IMR-90 (cell line): Measurements from ENCODE around the gene GPR142.

Source experiments
- FOS ChIP-seq: fragments of 150-350 bp; IDR thresholded peaks from 2 replicates; pipeline ENCODE4 v1.6.1; 2016; ENCODE audit warnings: low read depth, low read length
- POLR2A ChIP-seq: IDR thresholded peaks from 2 replicates; pipeline ENCODE4 v1.6.1; 2012; ENCODE audit warnings: mild to moderate bottlenecking, low read depth, low read length
- RCOR1 ChIP-seq: IDR thresholded peaks from 2 replicates; pipeline ENCODE4 v1.6.1; 2012; ENCODE audit warnings: mild to moderate bottlenecking, low read length, improper control_type of control experiment; ENCODE audit not compliant: insufficient replicate concordance
- SMC3 ChIP-seq: fragments of 150-350 bp; IDR thresholded peaks from 2 replicates; pipeline ENCODE4 v1.6.1; 2016; ENCODE audit warnings: low read depth, mild to moderate bottlenecking, antibody characterized with exemption, low read length, moderate library complexity
- TF ChIP-seq, protein P1 (sequence below): conservative IDR thresholded peaks from 2 replicates; pipeline ENCODE4 v1.5.1; 2012; ENCODE audit warnings: mild to moderate bottlenecking, low read depth, low read length, improper control_type of control experiment
- TF ChIP-seq, protein P2 (sequence below): fragments of 150-350 bp; IDR thresholded peaks from 2 replicates; pipeline ENCODE4 v1.6.1; 2016; ENCODE audit warnings: low read depth, mild to moderate bottlenecking, low read length, moderate library complexity, borderline replicate concordance

DNA sequence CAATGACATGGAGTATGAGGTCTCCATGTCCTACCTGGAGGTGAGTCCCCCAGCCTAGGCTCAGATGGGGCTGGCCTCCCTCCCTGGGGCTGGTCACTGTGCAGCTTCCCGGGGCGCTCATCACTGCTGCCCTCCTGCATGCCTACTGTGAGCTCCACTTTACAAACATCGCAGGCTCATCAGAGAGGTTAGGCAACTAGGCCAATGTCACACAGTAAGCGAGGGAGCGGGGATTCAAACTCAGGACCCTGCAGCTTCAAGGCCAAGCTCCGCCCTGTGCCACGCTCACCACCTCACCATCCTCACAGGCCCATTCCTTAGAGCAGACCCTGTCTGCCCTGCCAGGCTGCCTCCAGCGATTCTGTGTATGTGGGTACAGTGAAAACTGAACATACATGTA, 24.2 kb upstream of the GPR142 start:
- TF ChIP-seq, protein P1, sequence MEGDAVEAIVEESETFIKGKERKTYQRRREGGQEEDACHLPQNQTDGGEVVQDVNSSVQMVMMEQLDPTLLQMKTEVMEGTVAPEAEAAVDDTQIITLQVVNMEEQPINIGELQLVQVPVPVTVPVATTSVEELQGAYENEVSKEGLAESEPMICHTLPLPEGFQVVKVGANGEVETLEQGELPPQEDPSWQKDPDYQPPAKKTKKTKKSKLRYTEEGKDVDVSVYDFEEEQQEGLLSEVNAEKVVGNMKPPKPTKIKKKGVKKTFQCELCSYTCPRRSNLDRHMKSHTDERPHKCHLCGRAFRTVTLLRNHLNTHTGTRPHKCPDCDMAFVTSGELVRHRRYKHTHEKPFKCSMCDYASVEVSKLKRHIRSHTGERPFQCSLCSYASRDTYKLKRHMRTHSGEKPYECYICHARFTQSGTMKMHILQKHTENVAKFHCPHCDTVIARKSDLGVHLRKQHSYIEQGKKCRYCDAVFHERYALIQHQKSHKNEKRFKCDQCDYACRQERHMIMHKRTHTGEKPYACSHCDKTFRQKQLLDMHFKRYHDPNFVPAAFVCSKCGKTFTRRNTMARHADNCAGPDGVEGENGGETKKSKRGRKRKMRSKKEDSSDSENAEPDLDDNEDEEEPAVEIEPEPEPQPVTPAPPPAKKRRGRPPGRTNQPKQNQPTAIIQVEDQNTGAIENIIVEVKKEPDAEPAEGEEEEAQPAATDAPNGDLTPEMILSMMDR: no peak
- TF ChIP-seq SMC3: no peak
- no peak for TF ChIP-seq RCOR1
- no peak for TF ChIP-seq FOS
- no peak for TF ChIP-seq POLR2A
- TF ChIP-seq, protein P2, sequence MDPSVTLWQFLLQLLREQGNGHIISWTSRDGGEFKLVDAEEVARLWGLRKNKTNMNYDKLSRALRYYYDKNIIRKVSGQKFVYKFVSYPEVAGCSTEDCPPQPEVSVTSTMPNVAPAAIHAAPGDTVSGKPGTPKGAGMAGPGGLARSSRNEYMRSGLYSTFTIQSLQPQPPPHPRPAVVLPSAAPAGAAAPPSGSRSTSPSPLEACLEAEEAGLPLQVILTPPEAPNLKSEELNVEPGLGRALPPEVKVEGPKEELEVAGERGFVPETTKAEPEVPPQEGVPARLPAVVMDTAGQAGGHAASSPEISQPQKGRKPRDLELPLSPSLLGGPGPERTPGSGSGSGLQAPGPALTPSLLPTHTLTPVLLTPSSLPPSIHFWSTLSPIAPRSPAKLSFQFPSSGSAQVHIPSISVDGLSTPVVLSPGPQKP: no peak
